ENCODE measurements around the gene CCDC15. TPM values are rescaled to one million over a fixed set of nuclear protein-coding genes. Genes with fewer than 3 reads are reported as not detected.

The CCDC15 gene
- total RNA-seq, 1 experiment from 2014 or later = 4.0 TPM

GRCh38 chr11:125076378-125076945, 122.5 kb downstream of the CCDC15 start:
- TF ChIP-seq, protein P1, sequence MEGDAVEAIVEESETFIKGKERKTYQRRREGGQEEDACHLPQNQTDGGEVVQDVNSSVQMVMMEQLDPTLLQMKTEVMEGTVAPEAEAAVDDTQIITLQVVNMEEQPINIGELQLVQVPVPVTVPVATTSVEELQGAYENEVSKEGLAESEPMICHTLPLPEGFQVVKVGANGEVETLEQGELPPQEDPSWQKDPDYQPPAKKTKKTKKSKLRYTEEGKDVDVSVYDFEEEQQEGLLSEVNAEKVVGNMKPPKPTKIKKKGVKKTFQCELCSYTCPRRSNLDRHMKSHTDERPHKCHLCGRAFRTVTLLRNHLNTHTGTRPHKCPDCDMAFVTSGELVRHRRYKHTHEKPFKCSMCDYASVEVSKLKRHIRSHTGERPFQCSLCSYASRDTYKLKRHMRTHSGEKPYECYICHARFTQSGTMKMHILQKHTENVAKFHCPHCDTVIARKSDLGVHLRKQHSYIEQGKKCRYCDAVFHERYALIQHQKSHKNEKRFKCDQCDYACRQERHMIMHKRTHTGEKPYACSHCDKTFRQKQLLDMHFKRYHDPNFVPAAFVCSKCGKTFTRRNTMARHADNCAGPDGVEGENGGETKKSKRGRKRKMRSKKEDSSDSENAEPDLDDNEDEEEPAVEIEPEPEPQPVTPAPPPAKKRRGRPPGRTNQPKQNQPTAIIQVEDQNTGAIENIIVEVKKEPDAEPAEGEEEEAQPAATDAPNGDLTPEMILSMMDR (IDR thresholded peaks at IDR 0.05; ENCODE audit: insufficient read depth in 1 of 2, low read depth in 1 of 2, low read length in 1 of 2, severe bottlenecking in 1 of 2, unreplicated experiment in 1 of 2) = no peak
- peak in 1 of 2 experiments; percentile 34 for DNase-seq
- Mint-ChIP-seq H3K36me3 (ENCODE audit: insufficient read depth, unreplicated experiment) (no peaks in the 10 kb centered on the region), H3K4me1 (ENCODE audit: low read depth, unreplicated experiment) (peaks cover 21% of the 10 kb centered on the region), H3K27me3 (ENCODE audit: insufficient read depth, unreplicated experiment) (no peaks in the 10 kb centered on the region), H3K27ac (ENCODE audit: unreplicated experiment) (no peak overlapping the region), H3K4me3 (ENCODE audit: unreplicated experiment) (no peak overlapping the region), H3K9me3 (ENCODE audit: unreplicated experiment) (no peaks in the 10 kb centered on the region)
- H3K36me3 ChIP-seq (ENCODE audit: control insufficient read depth, insufficient read depth, low read length) = no peaks in the 10 kb centered on the region
- CTCF ChIA-PET = no interaction called here
- intact Hi-C loops (cut with micrococcal nuclease; ENCODE audit: unreplicated experiment) = no loop called here
- no TSS peak for BruUV-seq (replicated peaks)
- peaks cover 41% of the 10 kb centered on the region for H3K4me1 ChIP-seq
- H3K9me3 ChIP-seq = no peaks in the 10 kb centered on the region
- no peaks in the 10 kb centered on the region for H3K27me3 ChIP-seq (replicated peaks; ENCODE audit: control insufficient read depth, insufficient read depth, low read length)
- POLR2A ChIA-PET = no interaction called here
- no peak overlapping the region for H3K4me3 ChIP-seq (ENCODE audit: low read depth, low read length)

DNA sequence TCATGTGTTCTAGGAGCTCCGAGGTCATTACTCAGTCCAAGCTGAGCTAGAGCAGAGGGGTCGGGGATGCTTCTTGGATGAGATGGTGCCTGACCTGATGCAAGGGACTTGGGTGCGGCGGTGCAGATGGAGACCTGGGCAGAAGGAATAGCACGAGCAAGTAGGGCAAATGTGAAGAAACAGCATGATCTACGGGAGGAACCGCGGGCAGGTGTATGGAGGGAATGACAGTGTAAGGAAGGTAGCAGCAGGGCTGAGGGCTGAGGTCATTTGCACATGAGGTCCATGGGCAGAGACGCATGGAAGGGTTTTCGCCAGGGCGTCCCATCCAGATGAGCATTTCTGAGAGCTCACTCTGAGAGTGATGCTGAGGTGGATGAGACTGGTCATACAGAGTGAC, 124.0 kb downstream of the CCDC15 start:
- Histone ChIP-seq H3K9me3 (no peaks in the 10 kb centered on the region), H3K4me3 (ENCODE audit: low read depth, low read length) (no peak overlapping the region), H3K27me3 (replicated peaks; ENCODE audit: control insufficient read depth, insufficient read depth, low read length) (no peaks in the 10 kb centered on the region), H3K4me1 (peaks cover 26% of the 10 kb centered on the region), H3K36me3 (ENCODE audit: control insufficient read depth, insufficient read depth, low read length) (no peaks in the 10 kb centered on the region)
- H3K4me1 Mint-ChIP-seq (ENCODE audit: low read depth, unreplicated experiment) = peaks cover 6% of the 10 kb centered on the region
- TF ChIP-seq, protein P1 (IDR thresholded peaks at IDR 0.05; ENCODE audit: insufficient read depth in 1 of 2, low read depth in 1 of 2, low read length in 1 of 2, severe bottlenecking in 1 of 2, unreplicated experiment in 1 of 2) = no peak
- BruUV-seq (replicated peaks) = no TSS peak
- ChIA-PET CTCF (no interaction called here), POLR2A (no interaction called here)
- H3K36me3 Mint-ChIP-seq (ENCODE audit: insufficient read depth, unreplicated experiment) = no peaks in the 10 kb centered on the region
- no peaks in the 10 kb centered on the region for H3K27me3 Mint-ChIP-seq (ENCODE audit: insufficient read depth, unreplicated experiment)
- peak in 1 of 2 experiments; percentile 31 for DNase-seq
- intact Hi-C loops (cut with micrococcal nuclease; ENCODE audit: unreplicated experiment) = no loop called here
- no peaks in the 10 kb centered on the region for H3K9me3 Mint-ChIP-seq (ENCODE audit: unreplicated experiment)
- no peak overlapping the region for H3K4me3 Mint-ChIP-seq (ENCODE audit: unreplicated experiment)
- H3K27ac Mint-ChIP-seq (ENCODE audit: unreplicated experiment) = no peak overlapping the region

- POLR2A ChIA-PET = no interaction called here
- no TSS peak for BruUV-seq (replicated peaks)
- Mint-ChIP-seq H3K36me3 (ENCODE audit: insufficient read depth, unreplicated experiment) (no peaks in the 10 kb centered on the region), H3K4me3 (ENCODE audit: unreplicated experiment) (no peak overlapping the region), H3K9me3 (ENCODE audit: unreplicated experiment) (no peaks in the 10 kb centered on the region), H3K4me1 (ENCODE audit: low read depth, unreplicated experiment) (peaks cover 6% of the 10 kb centered on the region), H3K27ac (ENCODE audit: unreplicated experiment) (no peak overlapping the region), H3K27me3 (ENCODE audit: insufficient read depth, unreplicated experiment) (no peaks in the 10 kb centered on the region)
- Histone ChIP-seq H3K27me3 (replicated peaks; ENCODE audit: control insufficient read depth, insufficient read depth, low read length) (no peaks in the 10 kb centered on the region), H3K36me3 (ENCODE audit: control insufficient read depth, insufficient read depth, low read length) (no peaks in the 10 kb centered on the region), H3K9me3 (no peaks in the 10 kb centered on the region), H3K4me3 (ENCODE audit: low read depth, low read length) (no peak overlapping the region), H3K4me1 (peaks cover 24% of the 10 kb centered on the region)
- CTCF ChIA-PET = interaction anchor here (1.3 kb wide), 1 partner anchor 12 kb away, joined by 4 read pairs; no protein-coding TSS in a partner anchor
- no peak for DNase-seq
- TF ChIP-seq, protein P1 (IDR thresholded peaks at IDR 0.05; ENCODE audit: insufficient read depth in 1 of 2, low read depth in 1 of 2, low read length in 1 of 2, severe bottlenecking in 1 of 2, unreplicated experiment in 1 of 2) = no peak
- intact Hi-C loops (cut with micrococcal nuclease; ENCODE audit: unreplicated experiment) = no loop called here
These were observed 124.6 kb downstream of the CCDC15 start for GRCh38 chr11:125078516-125079140.

All from Caco-2 (cell line).